Lower leg skin (tissue), 4 donors: ENCODE results near the gene GFOD2. TPM values are rescaled to one million over a fixed set of nuclear protein-coding genes. Genes with fewer than 3 reads are reported as not detected.

Source experiments
- DNase-seq, 2 donors: peaks; one replicate each; pipeline ENCODE4 v3.0.0-alpha.2; 2019; ENCODE audit warnings: low spot score in 2 of 2
- H3K4me3 ChIP-seq: fragments of 200-600 bp; sonication (generic); 2 replicates; pipeline ENCODE4 v1.5.1; 2017; ENCODE audit warnings: mild to moderate bottlenecking, low read depth; ENCODE audit not compliant: poor library complexity, severe bottlenecking
- CTCF ChIP-seq, 3 donors: fragments of 450-650 bp; IDR thresholded peaks; one replicate each; pipeline ENCODE4 v1.5.1; 2016; ENCODE audit warnings: antibody characterized with exemption in 3 of 3, mild to moderate bottlenecking in 3 of 3, moderate library complexity in 2 of 3
- POLR2A ChIP-seq, 2 donors: fragments of 450-650 bp; IDR thresholded peaks; one replicate each; pipeline ENCODE4 v1.6.1; 2016 to 2017; ENCODE audit warnings: antibody characterized with exemption in 2 of 2, mild to moderate bottlenecking in 1 of 2, moderate library complexity in 1 of 2
- WGBS, 2 donors: methylation state at CpG; one replicate each; pipeline ENCODE4 v1.1.5; 2018; 5-methylcytosine and 5-hydroxymethylcytosine counted together
- intact Hi-C: fragments of 100-400 bp; cut with DNase I; formaldehyde crosslinking; loops from one replicate; pipeline ENCODE4 v1.15.0; 2023; ENCODE audit warnings: low total_unique reads
- total RNA-seq, 4 donors: library from RNA; depleted of rRNA; stranded (reverse); fragments of >200 nt; gene quantifications; one replicate each; pipeline ENCODE4 v1.1.0, GENCODE V29; 2016

The GFOD2 gene
- total RNA-seq, 4 donors from 2014 or later: 31.7 to 41.4 (median 33.5) TPM

- intact Hi-C loops: no loop called here
- TF ChIP-seq CTCF (IDR thresholded peaks at IDR 0.05) (no peak), POLR2A (IDR thresholded peaks at IDR 0.05) (no peak)
- 96% methylated on average over 10 of the region's 10 CpGs for WGBS, 2 donors
Observed at GRCh38 chr16:67679935-67680897, 38.9 kb downstream of the GFOD2 start.

GRCh38 chr16:67678354-67679023 is 40.6 kb downstream of the GFOD2 start:
- WGBS, 2 donors: 66 to 80% methylated on average over 12 of the region's 12 CpGs
- H3K4me3 ChIP-seq: no peak overlapping the region
- DNase-seq: no peak
- TF ChIP-seq POLR2A (IDR thresholded peaks at IDR 0.05) (no peak), CTCF (IDR thresholded peaks at IDR 0.05) (no peak)
- intact Hi-C loops: no loop called here

More at GRCh38 chr16:67679935-67680897, 38.9 kb downstream of the GFOD2 start:
- DNase-seq: no peak
- no peak overlapping the region for H3K4me3 ChIP-seq

GRCh38 chr16:67677712-67678111 is 41.4 kb downstream of the GFOD2 start:
- H3K4me3 ChIP-seq: no peak overlapping the region
- no peak for TF ChIP-seq POLR2A (IDR thresholded peaks at IDR 0.05)
- TF ChIP-seq CTCF (IDR thresholded peaks at IDR 0.05): no peak
- DNase-seq: no peak
- intact Hi-C loops: no loop called here
- WGBS, 2 donors: 80 to 92% methylated on average over 1 of the region's 1 CpG

GRCh38 chr16:67676939-67677338 is 42.2 kb downstream of the GFOD2 start:
- intact Hi-C loops: no loop called here
- 47 to 54% methylated on average over 8 of the region's 8 CpGs for WGBS, 2 donors
- H3K4me3 ChIP-seq: no peak overlapping the region
- TF ChIP-seq CTCF (IDR thresholded peaks at IDR 0.05) (no peak), POLR2A (IDR thresholded peaks at IDR 0.05) (no peak)
- no peak for DNase-seq

GRCh38 chr16:67676516-67676915 is 42.6 kb downstream of the GFOD2 start:
- H3K4me3 ChIP-seq: no peak overlapping the region
- intact Hi-C loops: no loop called here
- 48 to 59% methylated on average over 4 of the region's 4 CpGs for WGBS, 2 donors
- no peak for DNase-seq
- no peak for TF ChIP-seq POLR2A (IDR thresholded peaks at IDR 0.05)
- TF ChIP-seq CTCF (IDR thresholded peaks at IDR 0.05): no peak
